GM18526 (cell line): ENCODE measurements around the gene PRKG1.

Source experiments
- POLR2A ChIP-seq: IDR thresholded peaks from 3 replicates; pipeline ENCODE4 v1.6.1; 2011; ENCODE audit not compliant: insufficient read length; ENCODE audit errors: extremely low read depth

The PRKG1 gene

GRCh38 chr10:51615764-51616298 is 541.5 kb downstream of the PRKG1 start:
- TF ChIP-seq POLR2A, result no peak

GRCh38 chr10:51617576-51618235 is 543.4 kb downstream of the PRKG1 start:
- TF ChIP-seq POLR2A, result no peak

- TF ChIP-seq POLR2A, result no peak
Measured at GRCh38 chr10:51619365-51619764, 545.1 kb downstream of the PRKG1 start.

- no peak for TF ChIP-seq POLR2A
Measured at GRCh38 chr10:51620131-51620530, 545.8 kb downstream of the PRKG1 start.

GRCh38 chr10:51624013-51624412 is 549.7 kb downstream of the PRKG1 start:
- TF ChIP-seq POLR2A, result no peak

- TF ChIP-seq POLR2A, result no peak
Measured at GRCh38 chr10:51629934-51630639, 555.8 kb downstream of the PRKG1 start.

GRCh38 chr10:51630640-51631005 is 556.3 kb downstream of the PRKG1 start:
- TF ChIP-seq POLR2A, result no peak

GRCh38 chr10:51635436-51635835 is 561.1 kb downstream of the PRKG1 start:
- TF ChIP-seq POLR2A, result no peak

GRCh38 chr10:51638211-51638610 is 563.9 kb downstream of the PRKG1 start:
- TF ChIP-seq POLR2A, result no peak

GRCh38 chr10:51638737-51639136 is 564.5 kb downstream of the PRKG1 start:
- TF ChIP-seq POLR2A, result no peak

GRCh38 chr10:51640120-51640819 is 566.0 kb downstream of the PRKG1 start:
- no peak for TF ChIP-seq POLR2A

- TF ChIP-seq POLR2A, result no peak
Measured at GRCh38 chr10:51642581-51642980, 568.3 kb downstream of the PRKG1 start.

GRCh38 chr10:51643734-51644133 is 569.4 kb downstream of the PRKG1 start:
- no peak for TF ChIP-seq POLR2A

GRCh38 chr10:51649064-51649463 is 574.8 kb downstream of the PRKG1 start:
- TF ChIP-seq POLR2A, result no peak

GRCh38 chr10:51651063-51651462 is 576.8 kb downstream of the PRKG1 start:
- TF ChIP-seq POLR2A, result no peak

GRCh38 chr10:51653025-51653424 is 578.7 kb downstream of the PRKG1 start:
- TF ChIP-seq POLR2A, result no peak
